T-helper 2 cell treated with Interferon-gamma antibody and Interleukin-4, amounts not matched to agents 100 ng/mL and 5 ng/mL, for 36 hours (primary cell): ENCODE measurements around the gene DSCAML1. TPM values are rescaled to one million over a fixed set of nuclear protein-coding genes. Genes with fewer than 3 reads are reported as not detected.

Experiments used
- intact Hi-C: fragments of 100-400 bp; cut with micrococcal nuclease; formaldehyde crosslinking; loops from one replicate; pipeline ENCODE4 v1.15.1; 2023
- total RNA-seq: library from RNA; stranded (reverse); gene quantifications from 2 replicates; pipeline ENCODE4 v1.2.3, GENCODE V29; 2022

The DSCAML1 gene
- total RNA-seq, 1 donor from 2014 or later = 0.05 TPM

DNA sequence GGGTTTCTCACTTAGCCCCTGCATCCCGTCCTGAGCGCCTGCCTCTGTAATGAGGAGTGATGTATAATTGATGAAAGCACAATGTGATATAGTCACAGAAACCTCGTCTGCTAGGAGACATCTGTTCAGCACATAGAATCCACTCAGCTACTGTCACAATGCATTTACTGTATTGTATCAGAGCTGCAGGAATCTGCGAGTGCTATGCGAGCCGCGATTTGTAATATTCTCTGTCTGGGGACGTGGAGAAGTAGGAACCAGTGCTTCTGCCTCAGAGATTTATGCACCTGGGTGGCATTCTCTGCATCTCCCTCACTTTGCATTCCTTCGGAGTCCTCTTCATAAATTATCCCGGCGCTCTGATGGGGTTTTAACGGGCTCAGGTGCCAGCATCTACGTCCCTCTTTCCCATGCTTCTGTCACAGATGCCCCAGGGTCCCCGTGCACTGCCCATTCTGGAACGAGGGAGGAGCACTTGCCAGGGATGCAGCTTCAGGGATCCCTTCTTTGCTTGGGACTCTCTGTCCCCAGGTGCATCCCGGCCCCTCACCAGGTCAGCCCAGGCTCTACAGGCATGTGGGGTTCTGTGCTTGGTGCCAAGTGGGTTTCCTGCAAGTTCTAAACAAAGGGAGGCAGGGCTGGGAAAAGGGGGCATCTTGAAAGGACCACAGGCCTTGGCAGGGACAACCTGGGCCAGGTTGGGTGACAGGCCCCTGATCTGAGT, 205.5 kb downstream of the DSCAML1 start:
- intact Hi-C loops = no loop called here

DNA sequence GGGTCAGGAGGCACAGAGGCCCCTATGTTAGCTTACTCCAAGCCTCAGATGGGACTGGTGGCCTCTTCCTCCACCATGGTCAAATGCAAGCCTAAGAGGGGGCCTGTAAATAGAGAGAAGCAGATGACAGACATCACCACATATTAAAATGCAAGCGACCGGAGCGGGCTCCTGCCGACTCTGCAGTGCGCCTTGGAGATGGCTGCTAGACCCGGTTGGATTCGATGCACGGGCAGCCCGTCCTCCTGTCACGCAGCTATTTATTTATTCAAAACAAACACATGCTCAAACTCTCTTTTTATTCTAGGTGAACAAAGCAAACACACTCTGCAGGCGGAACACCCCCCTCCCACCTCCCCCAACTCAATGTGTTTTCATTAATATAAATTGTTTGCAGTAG, 208.0 kb downstream of the DSCAML1 start:
- intact Hi-C loops = no loop called here

DNA sequence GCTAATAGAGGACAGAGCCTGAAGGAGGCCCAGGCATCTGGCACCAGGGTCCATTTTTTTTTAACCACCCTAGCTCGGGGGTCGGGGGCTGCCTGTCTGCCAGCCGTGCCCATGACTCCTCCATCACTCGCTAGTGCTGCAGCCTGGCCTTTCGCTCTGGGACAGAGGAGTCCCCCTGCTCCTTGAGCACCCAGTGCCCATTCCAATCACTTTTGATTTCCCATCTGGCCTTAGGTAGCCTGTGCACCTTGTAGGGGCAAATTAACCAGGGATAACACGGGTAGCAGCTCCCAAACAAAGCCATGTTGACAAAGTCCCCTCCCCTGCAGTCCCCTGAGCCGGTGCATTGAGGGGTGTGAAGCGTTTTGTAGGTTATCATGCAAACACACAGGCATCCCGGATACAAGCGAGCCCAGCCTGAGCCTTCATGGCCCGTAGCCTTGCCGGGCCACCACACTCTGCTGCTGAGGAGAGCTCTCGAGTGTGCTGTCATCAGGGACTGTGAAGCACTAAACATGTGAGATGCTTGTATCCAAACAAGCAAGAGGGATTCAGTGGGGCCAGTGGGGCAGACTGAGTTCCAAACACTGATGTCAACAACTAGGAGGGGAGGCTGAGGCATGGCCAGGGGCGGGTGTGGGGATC, 208.7 kb downstream of the DSCAML1 start:
- intact Hi-C loops = no loop called here

DNA sequence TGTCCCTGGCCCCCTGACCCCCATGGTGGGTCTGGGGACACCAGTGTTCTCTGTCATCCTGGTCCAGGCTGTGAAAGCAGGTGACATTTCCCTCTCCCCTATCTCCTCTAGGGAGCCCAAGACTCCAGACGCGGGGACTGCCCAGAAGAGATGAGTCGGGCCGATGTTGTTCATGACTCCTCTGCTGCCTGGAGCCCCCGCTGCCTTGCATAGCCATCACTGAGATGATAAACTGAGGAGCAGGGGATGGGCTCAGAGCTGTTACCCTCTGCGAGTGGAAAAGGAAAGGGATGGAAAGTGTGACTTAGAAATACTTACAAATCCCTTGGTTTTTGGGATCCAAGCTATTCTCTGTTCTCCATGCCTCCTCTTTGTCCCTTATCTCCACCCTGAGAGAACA, 209.6 kb downstream of the DSCAML1 start:
- intact Hi-C loops = no loop called here

DNA sequence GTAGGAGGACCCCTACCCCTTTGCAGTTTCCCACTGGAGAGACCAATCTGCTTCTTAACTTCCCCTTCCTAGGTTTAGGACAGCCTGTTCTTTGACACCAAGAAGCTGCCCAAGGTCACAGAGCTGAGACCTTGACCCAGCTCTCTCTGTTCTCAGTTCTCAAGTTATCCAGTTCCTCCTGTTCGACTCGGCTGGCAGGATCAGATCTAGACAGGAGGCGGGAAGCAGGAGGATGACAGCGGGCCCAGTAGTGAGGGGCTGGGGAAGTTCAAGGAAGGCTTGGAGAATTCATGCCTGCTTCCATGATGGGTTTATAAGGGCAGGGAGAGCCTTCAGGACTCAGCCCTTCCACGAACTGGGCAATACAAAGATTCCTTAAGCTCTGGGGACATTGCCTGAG, 210.6 kb downstream of the DSCAML1 start:
- intact Hi-C loops = no loop called here

DNA sequence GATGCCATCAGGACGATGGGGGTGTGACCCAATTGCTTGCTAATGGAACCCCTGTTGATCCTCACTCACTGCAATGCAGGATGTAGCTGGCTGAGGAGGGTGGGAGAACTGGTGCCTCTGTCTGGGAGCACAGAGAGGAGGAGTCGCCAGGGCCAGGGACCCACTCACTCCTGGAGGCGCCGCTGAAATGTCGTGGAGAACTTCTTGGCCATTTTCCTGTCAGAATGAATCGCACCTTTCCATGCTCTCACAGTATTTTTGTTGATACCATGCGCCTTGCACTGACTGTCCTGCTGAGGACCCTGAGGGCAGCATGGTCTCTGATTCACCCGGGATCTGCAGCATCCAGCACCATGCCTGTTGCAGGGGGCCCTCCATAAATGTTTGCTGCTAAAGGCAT, 211.4 kb downstream of the DSCAML1 start:
- intact Hi-C loops = no loop called here

DNA sequence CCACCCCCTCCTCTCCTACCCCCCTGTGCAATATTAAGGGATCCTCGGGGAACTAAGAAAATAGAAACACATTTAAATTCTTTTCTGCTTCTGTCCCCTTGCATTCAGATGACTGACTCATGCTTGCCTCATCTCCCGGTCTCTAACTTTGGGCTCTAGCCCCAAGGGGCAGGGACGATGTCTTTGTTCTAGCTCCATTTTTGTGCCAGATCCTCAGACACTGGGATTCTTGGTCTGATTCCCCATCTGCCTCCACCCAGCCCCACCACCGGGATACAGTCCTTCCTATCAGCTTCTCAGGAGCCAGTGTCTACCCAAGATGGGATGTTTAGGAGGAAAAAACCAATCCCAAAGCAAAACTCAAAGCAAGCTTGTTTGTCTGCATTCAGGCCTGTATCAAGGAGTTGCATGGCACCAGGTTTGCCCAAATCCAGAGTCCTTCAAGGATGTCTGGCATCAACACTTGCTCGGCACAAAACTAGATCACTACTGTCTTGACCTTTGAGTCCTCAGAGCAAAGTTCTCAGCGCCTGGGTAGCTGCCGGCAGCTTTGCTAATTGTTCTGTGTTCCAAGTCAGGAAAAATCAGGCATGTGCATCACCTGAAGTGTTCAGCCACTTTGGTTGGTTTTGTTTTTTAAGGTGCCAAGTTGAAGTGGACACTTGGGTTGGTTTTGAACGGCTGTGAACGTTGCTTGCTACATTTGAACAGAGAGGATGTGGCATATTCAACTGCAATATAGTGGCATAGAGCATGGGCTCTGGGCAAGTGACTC, 212.8 kb downstream of the DSCAML1 start:
- intact Hi-C loops = no loop called here

DNA sequence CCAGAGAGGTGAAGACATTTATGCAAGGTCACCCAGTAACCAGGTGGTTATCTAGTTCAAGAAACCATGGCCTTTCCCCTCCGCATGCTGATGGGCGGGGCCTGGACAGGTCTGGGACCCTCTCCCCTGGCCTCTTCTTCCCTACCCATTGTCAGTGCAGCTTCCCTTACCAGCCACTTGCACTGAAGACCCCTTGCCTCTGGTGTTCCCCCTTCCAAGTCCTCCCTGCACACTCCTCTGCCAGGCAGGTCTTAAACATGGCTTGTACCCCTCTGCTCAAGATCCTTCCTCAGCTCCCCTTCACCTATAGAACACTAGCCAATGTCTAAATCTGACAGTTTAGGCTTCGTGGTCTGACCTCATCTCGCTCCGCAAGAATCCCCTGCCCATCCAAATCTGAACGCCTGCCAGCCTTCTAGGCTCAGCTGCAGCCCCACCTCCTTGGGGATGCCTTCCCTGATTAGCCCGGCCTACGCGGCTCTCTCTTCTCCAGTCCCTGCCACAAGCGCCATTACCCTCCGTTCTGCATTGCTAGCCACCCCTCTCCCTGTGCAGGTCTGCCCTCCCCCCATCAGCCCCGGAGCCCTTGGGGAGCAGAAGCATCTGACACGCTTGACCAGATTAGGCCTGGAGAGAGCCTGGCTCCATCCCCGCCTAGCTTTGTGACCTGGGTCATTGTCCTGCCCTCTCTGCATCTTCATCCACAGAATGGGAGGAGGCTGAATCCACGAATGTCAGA, 213.8 kb downstream of the DSCAML1 start:
- intact Hi-C loops = no loop called here

DNA sequence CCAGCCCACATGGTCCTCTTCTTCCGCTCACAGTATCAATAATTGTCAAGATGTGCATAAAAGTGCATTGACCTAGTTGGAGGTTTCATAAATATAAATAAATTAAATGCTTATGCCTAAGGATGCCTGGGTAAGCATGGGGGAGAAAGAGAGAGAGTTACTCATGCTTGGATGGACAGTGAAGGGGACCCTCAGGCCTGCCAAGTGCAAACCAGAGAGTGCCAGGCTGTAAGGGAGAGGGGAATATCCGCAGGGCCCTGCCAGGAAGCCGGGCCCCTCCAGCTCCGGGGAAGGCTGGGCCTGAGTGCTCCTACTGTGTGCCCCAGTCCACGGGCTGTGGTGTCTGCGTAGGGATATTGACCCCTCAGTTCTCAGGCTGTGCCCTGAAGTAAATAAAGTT, 214.6 kb downstream of the DSCAML1 start:
- intact Hi-C loops = no loop called here

DNA sequence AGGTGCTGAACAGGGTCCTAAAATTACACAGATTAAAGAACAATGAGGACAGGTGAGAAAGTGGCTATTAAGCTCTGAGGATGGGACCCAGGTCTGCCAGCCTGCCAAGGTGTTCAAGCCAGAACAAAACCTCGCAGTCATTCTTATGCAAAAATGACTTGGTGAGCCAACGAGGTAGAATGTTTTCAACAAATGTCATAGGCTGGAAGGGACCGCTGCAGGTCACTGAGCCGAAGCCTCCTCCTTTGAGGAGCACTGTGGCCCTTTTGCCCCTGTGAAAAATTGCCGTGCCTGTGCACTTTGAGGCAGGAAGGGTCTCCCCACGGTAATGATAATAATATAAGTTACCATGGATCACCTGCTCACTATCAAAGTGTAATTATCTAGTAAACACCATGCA, 216.2 kb downstream of the DSCAML1 start:
- intact Hi-C loops = no loop called here

DNA sequence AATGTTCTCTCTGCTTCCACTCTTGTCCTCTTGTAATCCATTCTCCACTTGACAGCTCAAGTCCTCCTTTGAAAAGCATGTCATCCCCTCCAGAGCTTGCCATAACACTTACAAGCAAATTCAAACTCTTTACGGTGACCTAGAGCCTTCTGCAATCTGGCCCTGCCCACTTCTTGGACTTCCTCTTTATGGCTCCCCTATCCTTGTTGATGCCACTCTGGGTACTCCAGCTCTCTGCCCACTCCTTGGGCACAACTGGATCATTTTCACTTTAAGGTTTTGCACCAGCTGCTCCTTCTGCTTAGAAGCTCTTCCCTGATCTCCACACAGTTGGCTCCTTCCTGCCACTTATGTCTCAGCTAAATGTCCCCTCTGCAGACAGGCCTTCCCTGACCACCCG, 217.9 kb downstream of the DSCAML1 start:
- intact Hi-C loops = no loop called here

DNA sequence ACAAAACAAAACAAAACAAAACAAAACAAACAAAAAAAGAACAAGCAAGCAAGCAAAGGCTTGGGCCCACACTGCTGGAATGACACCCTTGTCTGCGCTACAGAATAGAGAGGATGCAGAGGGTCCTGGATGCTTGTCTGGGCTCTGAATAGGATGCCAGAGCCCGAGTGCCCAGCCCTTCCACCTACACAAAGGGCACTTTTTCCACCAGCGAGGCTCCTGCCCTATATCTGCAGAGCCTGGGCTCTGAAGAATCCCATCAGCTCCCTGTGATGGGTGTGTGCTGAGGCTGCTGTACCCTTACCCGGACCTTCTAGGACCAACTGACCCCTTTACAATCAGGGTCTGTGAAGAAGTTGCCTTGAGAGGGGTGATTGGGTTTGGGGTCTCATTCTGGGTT, 221.2 kb downstream of the DSCAML1 start:
- intact Hi-C loops = no loop called here

DNA sequence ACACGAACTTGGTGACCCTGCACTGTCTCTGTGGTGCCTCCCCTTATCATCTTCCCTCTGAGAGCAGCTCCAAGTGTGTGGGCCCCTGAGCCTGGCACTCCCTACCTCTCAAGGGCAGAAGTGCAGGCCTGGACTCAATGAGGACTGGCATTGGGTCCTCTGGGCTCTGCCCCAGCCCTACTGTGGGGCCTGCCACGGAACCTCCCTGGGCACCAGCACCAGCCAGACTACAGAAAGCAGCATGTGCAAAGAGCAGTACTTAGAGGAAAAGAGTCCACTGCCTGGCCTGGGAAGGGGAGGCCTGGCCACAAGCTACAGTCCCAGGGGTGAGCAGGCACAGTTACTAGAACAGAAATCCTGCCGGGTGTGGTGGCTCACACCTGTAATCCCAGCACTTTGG, 222.5 kb downstream of the DSCAML1 start:
- intact Hi-C loops = no loop called here

DNA sequence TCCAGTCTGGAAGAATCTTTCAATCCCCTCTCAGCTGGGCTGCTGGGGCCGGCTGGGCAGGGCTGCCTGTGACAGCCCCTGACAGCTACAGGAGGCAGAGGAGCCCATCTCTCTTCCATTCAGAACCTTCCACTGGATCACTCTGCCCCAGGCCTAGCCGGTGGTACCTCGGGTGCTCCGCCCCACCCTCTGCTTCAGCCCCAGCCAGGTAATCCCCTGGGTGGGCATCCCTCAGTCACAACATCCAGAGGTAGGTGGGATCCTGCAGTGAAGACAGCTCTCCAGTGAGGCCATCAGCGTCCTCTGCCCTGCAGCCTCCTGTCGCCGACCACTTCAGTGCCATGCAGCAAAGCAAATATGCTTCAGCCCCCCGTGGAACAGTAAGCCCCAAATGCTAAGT, 223.7 kb downstream of the DSCAML1 start:
- intact Hi-C loops = no loop called here

DNA sequence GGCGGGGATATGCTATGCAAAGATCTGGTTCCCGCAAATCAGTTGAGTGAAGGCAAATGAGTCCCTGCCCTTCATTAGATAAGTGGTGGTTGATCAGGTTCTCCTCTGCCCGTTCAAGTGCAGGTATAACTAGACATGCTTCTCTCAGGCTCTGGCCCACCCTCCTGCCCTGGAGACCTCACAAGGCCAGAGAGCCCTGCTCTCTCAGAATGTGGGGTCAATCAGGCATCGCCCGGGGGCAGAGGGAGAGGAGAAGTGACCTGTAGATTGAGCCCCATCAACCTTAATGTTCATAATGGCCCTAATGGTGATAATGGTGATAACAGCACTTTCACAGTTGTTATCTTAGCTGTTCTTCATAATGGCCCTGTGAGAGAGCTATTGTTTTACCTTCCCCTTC, 224.3 kb downstream of the DSCAML1 start:
- intact Hi-C loops = no loop called here

DNA sequence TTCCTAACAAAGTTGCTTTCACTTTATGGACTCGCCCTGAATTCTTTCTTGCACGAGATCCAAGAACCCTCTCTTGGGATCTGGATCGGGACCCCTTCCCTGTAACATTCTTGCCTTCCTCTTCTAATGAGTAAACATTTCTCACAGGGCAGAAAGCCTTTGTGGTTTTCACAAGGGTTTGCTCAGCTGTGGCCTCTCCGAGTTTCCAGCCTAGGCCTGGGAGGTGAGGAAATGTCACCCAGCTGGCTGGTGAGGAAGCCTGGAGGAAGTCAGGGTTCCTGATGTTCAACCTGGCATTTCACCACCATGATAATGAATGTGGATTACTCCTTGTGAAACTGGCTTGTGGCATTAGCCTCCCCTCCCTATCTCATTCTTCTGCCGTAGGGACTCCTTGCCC, 224.9 kb downstream of the DSCAML1 start:
- intact Hi-C loops = no loop called here

DNA sequence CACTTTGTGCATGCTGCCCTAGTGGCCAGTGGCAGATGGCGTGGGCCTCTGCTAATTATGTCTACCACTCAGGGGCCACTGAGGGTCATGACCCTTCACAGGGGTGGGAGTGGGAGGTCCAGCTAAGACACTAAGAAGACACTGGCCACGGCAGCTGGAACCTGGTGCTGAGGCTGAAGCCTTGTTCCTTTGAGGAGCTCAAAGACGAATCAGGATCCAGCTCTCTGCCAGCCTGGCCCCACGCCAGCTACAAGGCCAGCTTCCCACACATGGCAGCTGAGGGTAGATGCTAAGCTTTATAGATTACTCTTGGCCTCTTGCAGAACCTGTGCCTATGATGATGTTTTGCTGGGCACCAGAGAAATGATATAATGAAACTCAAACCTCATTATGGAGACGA, 226.3 kb downstream of the DSCAML1 start:
- intact Hi-C loops = no loop called here

DNA sequence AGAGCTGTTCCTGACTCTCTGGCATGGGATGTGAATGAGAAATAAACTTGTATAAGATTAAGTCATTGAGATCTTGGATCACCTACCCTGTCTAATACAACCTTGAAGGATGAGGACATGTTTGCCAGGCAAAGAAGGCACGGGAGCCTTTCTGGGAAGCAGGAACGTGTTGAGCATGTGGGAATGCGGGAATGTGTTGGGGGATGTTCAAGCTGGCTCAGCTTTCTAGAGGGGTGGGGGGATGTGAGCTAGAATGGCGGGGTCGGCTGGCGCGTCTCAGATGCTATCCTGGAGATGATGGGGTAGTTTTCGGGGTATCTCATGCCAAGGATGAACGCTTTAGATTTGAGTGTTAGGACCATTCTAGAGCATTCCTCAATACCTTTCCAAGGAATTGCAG, 227.1 kb downstream of the DSCAML1 start:
- intact Hi-C loops = no loop called here

DNA sequence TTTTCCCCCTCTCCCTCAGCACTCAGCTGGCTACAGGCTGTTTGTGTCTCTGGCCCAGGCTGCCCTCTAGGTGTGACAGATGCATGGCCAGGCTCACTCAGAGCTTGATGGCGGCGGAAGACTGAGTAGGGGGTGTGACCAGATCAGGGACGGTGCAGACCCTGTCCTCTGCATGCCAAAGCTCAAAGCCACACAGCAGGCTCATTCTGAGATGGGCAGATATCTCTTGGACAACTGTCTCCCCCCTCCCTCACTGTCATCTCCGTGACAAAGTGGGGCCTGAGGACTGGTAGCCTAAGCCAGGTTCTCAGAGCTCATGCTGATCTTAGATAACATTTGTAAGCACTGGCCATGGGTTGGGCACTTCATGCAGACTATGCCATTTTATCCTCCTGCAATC, 231.3 kb downstream of the DSCAML1 start:
- intact Hi-C loops = no loop called here

DNA sequence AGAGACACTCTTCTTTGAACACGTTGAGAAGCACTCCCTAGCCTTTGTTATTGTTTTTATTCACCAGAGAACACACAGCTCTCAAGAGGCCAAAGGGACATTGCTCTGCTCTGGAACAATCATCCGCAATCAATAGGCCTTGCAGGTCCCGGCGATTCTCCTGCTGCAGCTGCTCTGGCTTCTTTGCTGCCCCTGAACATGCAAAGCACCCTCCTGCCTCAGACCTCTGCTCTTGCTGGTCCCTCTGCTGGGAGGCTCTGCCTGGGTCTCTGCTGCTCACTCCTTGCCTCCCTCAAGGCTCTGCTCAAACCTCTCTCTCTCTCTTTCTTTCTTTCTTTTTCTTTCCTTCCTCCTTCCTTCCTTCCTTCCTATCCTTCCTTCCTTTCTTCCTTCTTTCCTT, 232.7 kb downstream of the DSCAML1 start:
- intact Hi-C loops = no loop called here

DNA sequence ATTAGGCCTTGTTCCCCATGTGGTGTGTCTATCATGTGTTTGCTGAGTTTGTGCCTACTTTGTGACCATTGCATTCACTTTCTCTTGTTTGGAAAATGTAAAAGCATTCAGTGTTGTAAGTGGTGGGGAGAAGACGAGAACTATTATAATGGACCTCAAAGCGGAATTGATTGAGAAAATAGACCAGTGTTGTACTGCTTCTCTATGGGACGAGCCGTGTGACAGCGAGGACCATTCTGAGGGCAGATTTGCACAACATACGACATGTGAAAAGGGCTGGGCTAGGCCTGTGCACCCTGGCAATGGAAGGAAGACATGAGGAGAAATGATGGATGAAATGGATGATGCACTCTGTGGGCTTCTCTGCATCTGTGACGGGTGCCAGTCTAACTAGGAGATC, 233.5 kb downstream of the DSCAML1 start:
- intact Hi-C loops = no loop called here

DNA sequence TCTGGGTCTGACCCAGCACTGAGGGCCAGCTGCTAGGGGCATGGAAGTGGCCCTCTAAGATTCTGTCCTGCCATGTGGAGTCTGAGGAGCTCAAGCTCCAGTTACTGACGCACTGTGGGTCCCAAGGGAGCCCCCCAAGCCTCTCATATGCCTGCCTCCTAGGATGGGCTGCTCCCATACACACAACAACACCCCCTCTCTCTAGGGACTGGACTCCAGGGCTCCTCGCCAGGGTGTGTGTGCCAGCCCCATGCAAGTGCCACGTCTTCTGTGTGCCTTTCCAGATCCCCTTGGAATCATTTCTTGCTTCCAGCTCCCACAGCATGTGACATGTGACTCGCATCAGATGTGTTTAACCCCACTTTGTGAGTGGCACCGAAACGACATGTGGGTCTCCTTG, 234.9 kb downstream of the DSCAML1 start:
- intact Hi-C loops = no loop called here
